Activated CD8-positive, alpha-beta T cell treated with anti-CD3 and anti-CD28 coated beads for 36 hours (primary cell): Measurements from ENCODE around the gene PARD3. TPM values are rescaled to one million over a fixed set of nuclear protein-coding genes. Genes with fewer than 3 reads are reported as not detected.

ENCODE experiments used
- ATAC-seq: fragments of 200-7000 bp; cut with Tn5 transposase; one replicate; pipeline ENCODE4 v1.10.0; 2021; ENCODE audit warnings: mild to moderate bottlenecking, moderate library complexity
- CTCF ChIA-PET: fragments of 350-600 bp; sonication (Branson Sonifier 250); formaldehyde crosslinking; loops from one replicate; lab custom pipeline; 2021; ENCODE audit warnings: antibody characterized with exemption; lab: Charles Lee
- POLR2A ChIA-PET: fragments of 350-600 bp; sonication (Branson Sonifier 250); formaldehyde crosslinking; loops from one replicate; lab custom pipeline; 2021; ENCODE audit warnings: antibody characterized with exemption; lab: Charles Lee
- DNase-seq: peaks from one replicate; pipeline ENCODE4 v3.0.0-alpha.2; 2020
- H3K27ac Mint-ChIP-seq: one replicate; pipeline ENCODE4 v1.8.0; 2021; ENCODE audit warnings: mild to moderate bottlenecking, mixed read lengths
- H3K27me3 Mint-ChIP-seq: one replicate; pipeline ENCODE4 v1.8.0; 2021; ENCODE audit warnings: mixed read lengths
- H3K36me3 Mint-ChIP-seq: one replicate; pipeline ENCODE4 v1.8.0; 2021; ENCODE audit warnings: low read depth, mixed read lengths
- H3K4me1 Mint-ChIP-seq: one replicate; pipeline ENCODE4 v1.8.0; 2021; ENCODE audit warnings: low read depth, mixed read lengths
- H3K4me3 Mint-ChIP-seq: one replicate; pipeline ENCODE4 v1.8.0; 2021; ENCODE audit warnings: mild to moderate bottlenecking, moderate library complexity, mixed read lengths
- H3K9me3 Mint-ChIP-seq: one replicate; pipeline ENCODE4 v1.8.0; 2021; ENCODE audit warnings: mixed read lengths
- intact Hi-C: fragments of 100-400 bp; cut with micrococcal nuclease; formaldehyde crosslinking; loops from one replicate; pipeline ENCODE4 v1.10.0; 2022
- total RNA-seq, 2 experiments: library from RNA; stranded (reverse); gene quantifications; one replicate each; pipeline ENCODE4 v1.2.3, GENCODE V29; 2021
- TF ChIP-seq, protein P1 (sequence below): fragments of 200-600 bp; IDR thresholded peaks from one replicate; pipeline ENCODE4 v1.8.0; 2022; ENCODE audit warnings: antibody characterized with exemption, mild to moderate bottlenecking

The PARD3 gene
- total RNA-seq, 2 experiments from 2014 or later = 1.6 to 2.0 TPM

- Mint-ChIP-seq H3K4me3 (no peak overlapping the region), H3K36me3 (no peaks in the 10 kb centered on the region), H3K27me3 (peaks cover 11% of the 10 kb centered on the region), H3K4me1 (peaks cover 21% of the 10 kb centered on the region), H3K9me3 (no peaks in the 10 kb centered on the region), H3K27ac (peak overlapping the region; percentile 14)
- POLR2A ChIA-PET = no interaction called here
- TF ChIP-seq, protein P1, sequence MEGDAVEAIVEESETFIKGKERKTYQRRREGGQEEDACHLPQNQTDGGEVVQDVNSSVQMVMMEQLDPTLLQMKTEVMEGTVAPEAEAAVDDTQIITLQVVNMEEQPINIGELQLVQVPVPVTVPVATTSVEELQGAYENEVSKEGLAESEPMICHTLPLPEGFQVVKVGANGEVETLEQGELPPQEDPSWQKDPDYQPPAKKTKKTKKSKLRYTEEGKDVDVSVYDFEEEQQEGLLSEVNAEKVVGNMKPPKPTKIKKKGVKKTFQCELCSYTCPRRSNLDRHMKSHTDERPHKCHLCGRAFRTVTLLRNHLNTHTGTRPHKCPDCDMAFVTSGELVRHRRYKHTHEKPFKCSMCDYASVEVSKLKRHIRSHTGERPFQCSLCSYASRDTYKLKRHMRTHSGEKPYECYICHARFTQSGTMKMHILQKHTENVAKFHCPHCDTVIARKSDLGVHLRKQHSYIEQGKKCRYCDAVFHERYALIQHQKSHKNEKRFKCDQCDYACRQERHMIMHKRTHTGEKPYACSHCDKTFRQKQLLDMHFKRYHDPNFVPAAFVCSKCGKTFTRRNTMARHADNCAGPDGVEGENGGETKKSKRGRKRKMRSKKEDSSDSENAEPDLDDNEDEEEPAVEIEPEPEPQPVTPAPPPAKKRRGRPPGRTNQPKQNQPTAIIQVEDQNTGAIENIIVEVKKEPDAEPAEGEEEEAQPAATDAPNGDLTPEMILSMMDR = no peak
- no peak for DNase-seq
- peak; percentile 66 for ATAC-seq
- CTCF ChIA-PET = interaction anchor here (0.9 kb wide), 1 partner anchor 9 kb away, joined by 3 read pairs; no protein-coding TSS in a partner anchor
- intact Hi-C loops = no loop called here
Observed at GRCh38 chr10:34281661-34282582, 533.2 kb downstream of the PARD3 start.

DNA sequence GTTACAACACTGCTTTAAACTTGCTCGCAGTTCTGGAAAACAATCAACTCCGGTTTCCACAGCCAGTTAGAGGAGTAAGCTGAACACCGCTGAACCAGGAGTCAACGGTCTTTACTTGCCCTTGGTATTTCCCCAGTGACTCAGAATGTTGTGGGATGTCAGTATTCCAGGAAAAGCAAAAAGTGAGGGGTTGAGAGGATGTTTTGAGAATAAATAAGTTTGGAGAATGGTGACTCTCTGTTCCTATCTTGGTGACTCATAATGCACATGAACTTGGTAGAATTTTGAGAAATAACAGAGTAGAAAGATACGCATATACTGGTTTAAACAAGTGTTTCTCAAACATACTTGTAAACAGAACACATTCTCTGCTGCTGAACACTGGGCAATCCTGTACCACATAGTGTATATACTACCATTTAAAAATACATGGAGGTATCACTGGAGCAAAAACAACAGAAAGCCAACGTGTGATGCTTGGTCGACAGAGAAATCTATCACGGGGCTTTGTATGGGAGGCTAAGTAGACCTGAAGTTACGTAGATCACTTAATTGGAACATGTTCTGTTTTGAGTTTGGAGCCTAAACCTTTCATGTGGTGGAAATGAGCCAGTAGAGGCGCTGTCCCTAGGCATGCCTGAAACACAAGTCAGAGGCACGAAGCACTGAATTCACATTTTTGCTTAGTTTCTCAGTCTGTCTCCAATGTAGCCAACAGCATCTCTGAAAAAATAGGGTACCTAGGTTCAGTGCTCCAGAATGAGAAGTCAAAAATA, 534.3 kb downstream of the PARD3 start:
- no peak overlapping the region for H3K27ac Mint-ChIP-seq
- CTCF ChIA-PET = no interaction called here
- intact Hi-C loops = no loop called here
- peaks cover 3% of the 10 kb centered on the region for H3K27me3 Mint-ChIP-seq
- TF ChIP-seq, protein P1 = no peak
- peaks cover 21% of the 10 kb centered on the region for H3K4me1 Mint-ChIP-seq
- H3K36me3 Mint-ChIP-seq = no peaks in the 10 kb centered on the region
- H3K4me3 Mint-ChIP-seq = no peak overlapping the region
- peak; percentile 56 for ATAC-seq
- H3K9me3 Mint-ChIP-seq = no peaks in the 10 kb centered on the region
- DNase-seq = peak; percentile 9
- POLR2A ChIA-PET = no interaction called here

GRCh38 chr10:34275626-34276130, 539.4 kb downstream of the PARD3 start:
- DNase-seq = no peak
- no peaks in the 10 kb centered on the region for H3K36me3 Mint-ChIP-seq
- peaks cover 2% of the 10 kb centered on the region for H3K9me3 Mint-ChIP-seq
- peaks cover 4% of the 10 kb centered on the region for H3K4me1 Mint-ChIP-seq
- ChIA-PET POLR2A (no interaction called here), CTCF (no interaction called here)
- H3K4me3 Mint-ChIP-seq = no peak overlapping the region
- intact Hi-C loops = no loop called here
- peaks cover 3% of the 10 kb centered on the region for H3K27me3 Mint-ChIP-seq
- no peak overlapping the region for H3K27ac Mint-ChIP-seq
- ATAC-seq = no peak
- TF ChIP-seq, protein P1 = no peak

DNA sequence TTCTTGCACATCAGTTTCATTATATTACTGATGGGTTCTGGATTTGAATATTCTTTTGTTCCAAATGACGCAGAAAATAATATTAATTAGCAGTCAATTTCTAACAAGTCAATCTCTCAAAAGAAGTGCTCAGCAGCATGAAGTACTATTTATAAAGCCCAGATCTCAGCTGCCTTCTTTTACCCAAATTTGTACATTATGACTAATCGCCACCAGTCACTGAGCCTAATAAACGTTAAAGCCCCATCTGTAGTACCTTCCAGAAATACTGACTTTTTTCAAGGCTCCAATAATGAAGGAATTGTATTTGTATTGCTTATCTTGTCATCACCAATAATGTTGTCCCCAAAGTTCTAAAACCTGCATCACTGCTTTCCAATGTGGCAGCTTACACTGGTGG, 540.2 kb downstream of the PARD3 start:
- TF ChIP-seq, protein P1 = no peak
- Mint-ChIP-seq H3K4me3 (no peak overlapping the region), H3K27ac (no peak overlapping the region), H3K4me1 (no peaks in the 10 kb centered on the region), H3K36me3 (no peaks in the 10 kb centered on the region), H3K9me3 (peaks cover 2% of the 10 kb centered on the region), H3K27me3 (peaks cover 4% of the 10 kb centered on the region)
- CTCF ChIA-PET = no interaction called here
- ATAC-seq (no peak), DNase-seq (no peak)
- POLR2A ChIA-PET = no interaction called here
- intact Hi-C loops = no loop called here
